ENCODE measurements around the gene XIST. TPM values are rescaled to one million over a fixed set of nuclear protein-coding genes. Genes with fewer than 3 reads are reported as not detected.
"Not testable (repeated sequence)": the region's sequence is repeated elsewhere in the genome, so short reads cannot be mapped to it uniquely, and the experiment has no call there.

The XIST gene
- total RNA-seq, 1 experiment from 2014 or later: 1.4 TPM

- H3T11ph ChIP-seq (ENCODE audit: low read length); H3K79me1 ChIP-seq (ENCODE audit: insufficient read depth, low read depth, low read length, poor library complexity, severe bottlenecking); H2BK15ac ChIP-seq (ENCODE audit: low read depth, low read length); H2BK120ac ChIP-seq (ENCODE audit: low read depth, low read length, poor library complexity, severe bottlenecking); H2BK5ac ChIP-seq (ENCODE audit: insufficient read length, low read length); H3K18ac ChIP-seq (ENCODE audit: insufficient read length, low read depth, low read length); H3K79me2 ChIP-seq (ENCODE audit: insufficient read depth, low read length); H3K9ac ChIP-seq (ENCODE audit: extremely low read depth, insufficient read length, low read length); H3K27ac Mint-ChIP-seq; H4K91ac ChIP-seq (ENCODE audit: insufficient read length, low read depth, low read length); H4K20me1 ChIP-seq (ENCODE audit: control insufficient read depth, insufficient read depth, insufficient read length); H3K9me3 ChIP-seq (ENCODE audit: control insufficient read depth, low read depth, low read length); H3K4me2 ChIP-seq (ENCODE audit: insufficient read depth, insufficient read length, low read length); H3K27me3 ChIP-seq (ENCODE audit: insufficient read depth, low read length); H3K4me1 ChIP-seq (ENCODE audit: insufficient read depth, low read length); H3K23me2 ChIP-seq (ENCODE audit: insufficient read length, low read depth, low read length, poor library complexity, severe bottlenecking); H3K14ac ChIP-seq (ENCODE audit: insufficient read depth, low read length); H2BK12ac ChIP-seq (ENCODE audit: insufficient read length, low read depth, low read length); H4K8ac ChIP-seq (replicated peaks; ENCODE audit: insufficient read length, low read depth, low read length); H3K23ac ChIP-seq (ENCODE audit: insufficient read length, low read depth, low read length); H3K27ac ChIP-seq (ENCODE audit: insufficient read length, low read depth, low read length); H3K4me1 Mint-ChIP-seq; H3K27me3 Mint-ChIP-seq (ENCODE audit: low read depth); H3K4me3 Mint-ChIP-seq; H2AK5ac ChIP-seq (ENCODE audit: insufficient read length, low read length); H3K56ac ChIP-seq (ENCODE audit: insufficient read length, low read depth, low read length); H3K4ac ChIP-seq (ENCODE audit: low read depth, low read length); H2BK20ac ChIP-seq (ENCODE audit: low read depth, low read length, poor library complexity, severe bottlenecking): not testable (repeated sequence)
- H2AFZ ChIP-seq (ENCODE audit: low read length): peak overlapping the region; percentile 42
- peaks cover 11 to 38% (median 29%) of the 10 kb centered on the region in 3 experiments for H3K36me3 Mint-ChIP-seq (ENCODE audit: insufficient read depth in 1 of 3, low read depth in 3 of 3)
- WGBS (ENCODE audit: extremely low coverage, insufficient read length, low lambda C conversion rate): no CpG with 5 or more reads among the region's 14 CpGs
- peak overlapping the region; percentile 63 for H4K5ac ChIP-seq (ENCODE audit: insufficient read length, low read depth, low read length)
- peak; percentile 42 for DNase-seq
- peaks cover 31 to 38% of the 10 kb centered on the region in 2 experiments for H3K9me3 Mint-ChIP-seq
Observed at GRCh38 chrX:73892515-73893090, 40.1 kb upstream of the XIST start.

DNA sequence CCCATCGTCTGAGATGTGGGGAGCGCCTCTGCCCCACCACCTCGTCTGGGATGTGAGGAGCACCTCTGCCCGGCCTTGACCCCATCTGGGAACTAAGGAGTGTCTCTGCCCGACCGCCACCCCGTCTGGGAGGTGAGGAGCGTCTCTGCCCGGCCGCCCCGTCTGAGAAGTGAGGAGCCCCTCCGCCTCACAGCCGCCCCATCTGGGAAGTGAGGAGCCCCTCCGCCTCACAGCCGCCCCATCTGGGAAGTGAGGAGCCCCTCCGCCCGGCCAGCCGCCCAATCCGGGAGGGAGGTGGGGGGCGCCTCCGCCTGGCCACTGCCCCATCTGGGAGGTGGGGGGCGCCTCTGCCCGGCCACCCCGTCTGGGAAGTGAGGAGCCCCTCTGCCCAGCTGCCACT is 29.7 kb upstream of the XIST start:
- not testable (repeated sequence) for H3K79me2 ChIP-seq (ENCODE audit: insufficient read depth, low read length); H2BK20ac ChIP-seq (ENCODE audit: low read depth, low read length, poor library complexity, severe bottlenecking); H3K27me3 ChIP-seq (ENCODE audit: insufficient read depth, low read length); H3K27ac Mint-ChIP-seq; H4K5ac ChIP-seq (ENCODE audit: insufficient read length, low read depth, low read length); DNase-seq; H4K8ac ChIP-seq (replicated peaks; ENCODE audit: insufficient read length, low read depth, low read length); H3K4ac ChIP-seq (ENCODE audit: low read depth, low read length); H3K18ac ChIP-seq (ENCODE audit: insufficient read length, low read depth, low read length); H3K4me1 ChIP-seq (ENCODE audit: insufficient read depth, low read length); H3K79me1 ChIP-seq (ENCODE audit: insufficient read depth, low read depth, low read length, poor library complexity, severe bottlenecking); H2AK5ac ChIP-seq (ENCODE audit: insufficient read length, low read length); H2BK15ac ChIP-seq (ENCODE audit: low read depth, low read length); H2BK120ac ChIP-seq (ENCODE audit: low read depth, low read length, poor library complexity, severe bottlenecking); H3K56ac ChIP-seq (ENCODE audit: insufficient read length, low read depth, low read length); H3K9me3 ChIP-seq (ENCODE audit: control insufficient read depth, low read depth, low read length); H3K27ac ChIP-seq (ENCODE audit: insufficient read length, low read depth, low read length); H3T11ph ChIP-seq (ENCODE audit: low read length); H3K14ac ChIP-seq (ENCODE audit: insufficient read depth, low read length); H3K23ac ChIP-seq (ENCODE audit: insufficient read length, low read depth, low read length); H4K91ac ChIP-seq (ENCODE audit: insufficient read length, low read depth, low read length); H2BK5ac ChIP-seq (ENCODE audit: insufficient read length, low read length); H2BK12ac ChIP-seq (ENCODE audit: insufficient read length, low read depth, low read length); H3K27me3 Mint-ChIP-seq (ENCODE audit: low read depth); H3K4me2 ChIP-seq (ENCODE audit: insufficient read depth, insufficient read length, low read length); H2AFZ ChIP-seq (ENCODE audit: low read length); H3K4me3 Mint-ChIP-seq; H3K9ac ChIP-seq (ENCODE audit: extremely low read depth, insufficient read length, low read length); H4K20me1 ChIP-seq (ENCODE audit: control insufficient read depth, insufficient read depth, insufficient read length); H3K23me2 ChIP-seq (ENCODE audit: insufficient read length, low read depth, low read length, poor library complexity, severe bottlenecking); H3K4me1 Mint-ChIP-seq
- Mint-ChIP-seq H3K36me3 (ENCODE audit: insufficient read depth in 1 of 3, low read depth in 3 of 3) (peaks cover 15 to 22% (median 20%) of the 10 kb centered on the region in 3 experiments), H3K9me3 (peaks cover 41 to 45% of the 10 kb centered on the region in 2 experiments)
- no CpG with 5 or more reads among the region's 24 CpGs for WGBS (ENCODE audit: extremely low coverage, insufficient read length, low lambda C conversion rate)
